Measurements from ENCODE around the gene JAKMIP1.

The JAKMIP1 gene

GRCh38 chr4:6200011-6200921 is at the start of gene JAKMIP1:
TSS of gene JAKMIP1 (minus strand) at chr4:6200549. CDS start at chr4:6112850, 87,699 bp downstream.
- peak in 54 of 56 donors; percentile 32 to 93 (median 80) for DNase-seq

DNA sequence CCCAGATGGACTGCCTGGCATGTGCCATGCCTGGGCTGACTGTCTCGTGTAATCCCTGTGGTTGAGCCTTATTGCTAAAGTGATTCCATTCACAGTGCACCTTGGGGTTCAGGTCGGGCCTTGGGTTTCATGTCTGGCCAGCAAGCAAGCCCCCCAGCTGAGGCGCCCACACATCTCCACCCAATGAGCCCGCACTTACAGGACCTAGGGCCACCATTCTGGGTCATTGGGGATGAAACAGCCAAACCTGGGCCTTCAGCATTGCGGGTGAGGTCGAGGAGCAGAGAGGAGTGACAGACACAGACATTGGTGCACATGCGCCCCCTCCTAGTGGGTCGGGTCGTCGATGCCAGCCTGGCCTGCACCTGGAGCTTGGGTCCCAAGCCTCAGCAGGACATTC is 48.0 kb upstream of the JAKMIP1 start:
- DNase-seq = no peak

GRCh38 chr4:6246170-6246634 is 45.9 kb upstream of the JAKMIP1 start:
- no peak for DNase-seq

GRCh38 chr4:6245246-6246169 is 45.2 kb upstream of the JAKMIP1 start:
- DNase-seq = peak in 46 of 56 donors; percentile 8 to 87 (median 50)

DNA sequence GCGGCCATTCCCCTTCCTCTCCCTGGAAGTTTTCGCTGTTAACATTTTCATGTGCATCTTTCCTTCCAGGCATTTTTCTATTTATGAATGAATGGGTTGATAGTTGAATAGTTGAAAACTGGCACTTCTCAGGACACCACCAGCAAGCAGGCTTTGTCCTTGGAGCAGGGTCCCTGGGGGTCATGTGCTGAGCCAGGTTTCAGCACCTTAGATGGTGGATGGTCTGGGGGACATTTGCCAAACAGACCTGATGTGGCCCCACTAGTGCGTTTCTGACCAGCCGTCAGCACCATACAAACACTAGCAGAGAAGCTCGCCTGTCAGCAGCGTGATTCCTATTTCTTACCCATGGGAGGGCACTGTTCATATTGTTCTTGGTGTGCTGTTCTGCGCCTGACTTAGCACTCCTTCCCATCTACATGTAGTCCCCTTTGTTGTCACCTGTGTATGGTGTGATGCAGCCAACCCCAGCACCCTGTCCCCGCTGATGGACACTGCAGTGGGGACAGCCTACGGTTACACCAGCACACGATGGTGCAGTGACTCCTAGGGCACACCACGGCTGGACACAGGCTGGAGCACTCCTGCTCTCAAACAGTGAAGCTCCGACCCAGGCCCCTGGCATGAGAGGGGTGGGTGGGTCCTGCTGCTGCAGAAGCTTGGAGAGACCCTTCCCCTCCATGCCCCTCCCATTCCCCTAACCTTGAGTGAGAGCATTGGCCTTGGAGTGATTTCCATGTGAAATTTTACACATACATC is 42.1 kb upstream of the JAKMIP1 start:
- no peak for DNase-seq

- DNase-seq = no peak
These were observed 40.9 kb upstream of the JAKMIP1 start for GRCh38 chr4:6241062-6241845.

GRCh38 chr4:6239968-6240367 is 39.6 kb upstream of the JAKMIP1 start:
- DNase-seq = no peak

GRCh38 chr4:6239486-6239885 is 39.1 kb upstream of the JAKMIP1 start:
- no peak for DNase-seq

- DNase-seq = no peak
These were observed 36.6 kb upstream of the JAKMIP1 start for GRCh38 chr4:6236816-6237390.

- DNase-seq = no peak
These were observed 35.7 kb upstream of the JAKMIP1 start for GRCh38 chr4:6235901-6236640.

DNA sequence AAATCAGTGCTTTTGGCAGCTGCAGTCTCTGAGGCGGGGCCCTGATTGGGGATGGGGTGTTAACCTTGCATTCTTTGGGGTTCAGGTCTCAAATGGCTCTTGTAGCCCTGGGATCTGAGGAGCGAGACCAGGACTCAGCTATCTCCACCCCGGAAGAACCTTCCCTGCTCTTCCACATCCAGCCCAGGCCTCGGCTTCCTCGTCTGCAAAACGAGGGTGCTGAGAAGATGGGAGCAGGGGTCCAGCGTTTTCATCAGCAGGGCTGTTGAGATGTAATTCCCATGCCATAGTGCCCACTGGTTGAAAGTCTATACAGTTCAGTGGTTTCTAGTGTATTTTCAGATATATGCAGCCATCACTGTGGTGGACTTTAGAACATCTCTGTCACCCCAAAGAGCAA is 34.7 kb upstream of the JAKMIP1 start:
- no peak for DNase-seq

DNA sequence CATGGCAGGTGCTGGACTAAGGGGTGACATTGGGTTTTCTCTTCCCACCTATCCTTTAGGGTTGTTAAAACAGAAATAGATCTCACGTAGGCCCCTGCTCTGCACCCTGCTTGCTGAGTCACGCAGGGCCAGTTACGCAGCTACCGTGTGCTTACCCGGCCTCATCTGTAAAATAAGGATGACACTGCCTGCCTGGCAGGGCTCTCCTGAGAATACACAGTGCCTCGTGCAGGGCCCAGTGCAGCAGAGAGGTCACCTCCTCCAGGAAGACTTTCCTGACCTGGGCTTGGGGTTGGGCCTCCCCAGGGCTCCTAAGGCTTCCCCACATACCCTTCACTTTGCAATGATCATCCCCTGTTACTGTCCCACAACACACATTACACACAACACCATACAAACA is 33.6 kb upstream of the JAKMIP1 start:
- DNase-seq = no peak

DNA sequence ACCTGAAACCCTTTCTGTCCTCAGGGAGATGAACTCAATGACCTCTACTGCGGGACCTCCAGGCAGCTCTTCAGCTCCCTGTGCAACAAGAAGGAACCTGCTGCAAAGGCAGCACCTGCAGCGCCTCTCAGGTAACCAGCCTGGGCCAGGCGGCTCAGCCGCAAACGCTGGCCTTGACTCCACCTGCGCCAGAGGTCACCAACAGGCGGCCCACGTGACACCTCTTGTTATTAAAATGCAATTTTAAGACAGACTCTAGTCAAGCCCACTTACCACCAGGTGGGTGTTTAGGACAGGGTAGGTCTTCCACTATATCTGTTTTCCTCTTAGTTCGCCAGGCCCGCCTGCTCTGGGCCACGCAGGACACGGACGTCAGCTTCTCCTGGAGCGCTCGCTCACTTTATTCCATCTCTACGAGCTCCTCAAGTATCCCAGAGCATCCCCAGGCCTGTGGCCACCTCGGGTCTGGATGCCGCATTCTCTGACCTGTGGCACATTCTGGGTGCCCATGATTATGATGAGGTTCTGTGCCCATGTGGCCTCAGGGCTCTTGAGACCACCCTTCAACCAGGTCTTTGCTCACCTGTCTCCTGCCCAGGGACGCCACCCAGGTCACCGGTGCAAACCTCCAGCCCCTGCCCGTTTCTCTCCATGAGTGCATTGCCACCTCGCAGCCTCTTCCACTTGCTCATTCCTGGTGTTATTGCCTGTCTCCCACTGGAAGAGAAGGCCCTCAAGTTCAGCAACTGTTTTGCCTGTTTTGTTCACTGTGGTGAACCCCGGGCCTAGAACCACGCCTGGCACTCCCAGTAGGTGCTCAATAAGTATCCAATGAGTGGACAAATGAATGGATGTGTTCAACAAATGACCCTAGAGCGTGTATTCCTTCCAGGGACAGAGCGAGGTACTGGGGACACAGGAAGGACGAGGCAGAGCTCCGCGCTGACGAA is 32.8 kb upstream of the JAKMIP1 start:
- no peak for DNase-seq

DNA sequence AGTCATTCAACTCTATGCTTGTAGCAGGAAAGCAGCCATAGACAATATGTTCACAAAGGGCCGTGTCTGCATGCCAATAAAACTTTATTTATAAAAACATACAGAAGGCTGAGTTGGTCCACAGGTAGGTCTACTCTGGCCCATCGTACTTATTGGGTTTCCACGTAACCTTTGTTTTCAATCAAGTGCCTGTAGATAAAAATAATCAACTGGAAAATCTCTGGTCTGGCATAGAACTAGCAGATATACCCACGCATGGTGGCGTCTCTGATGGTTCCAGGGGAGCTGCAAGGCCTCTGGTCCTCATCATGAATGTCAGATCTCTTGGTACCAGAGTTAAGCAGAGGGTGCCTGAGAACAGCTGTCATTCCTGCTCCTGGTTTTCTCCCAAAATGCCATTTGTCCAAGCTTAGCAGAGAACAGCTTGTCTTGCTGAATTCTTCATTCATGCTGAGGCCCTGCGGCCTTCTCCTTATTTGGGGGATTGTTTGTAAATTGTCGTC is 31.4 kb upstream of the JAKMIP1 start:
- DNase-seq = no peak

DNA sequence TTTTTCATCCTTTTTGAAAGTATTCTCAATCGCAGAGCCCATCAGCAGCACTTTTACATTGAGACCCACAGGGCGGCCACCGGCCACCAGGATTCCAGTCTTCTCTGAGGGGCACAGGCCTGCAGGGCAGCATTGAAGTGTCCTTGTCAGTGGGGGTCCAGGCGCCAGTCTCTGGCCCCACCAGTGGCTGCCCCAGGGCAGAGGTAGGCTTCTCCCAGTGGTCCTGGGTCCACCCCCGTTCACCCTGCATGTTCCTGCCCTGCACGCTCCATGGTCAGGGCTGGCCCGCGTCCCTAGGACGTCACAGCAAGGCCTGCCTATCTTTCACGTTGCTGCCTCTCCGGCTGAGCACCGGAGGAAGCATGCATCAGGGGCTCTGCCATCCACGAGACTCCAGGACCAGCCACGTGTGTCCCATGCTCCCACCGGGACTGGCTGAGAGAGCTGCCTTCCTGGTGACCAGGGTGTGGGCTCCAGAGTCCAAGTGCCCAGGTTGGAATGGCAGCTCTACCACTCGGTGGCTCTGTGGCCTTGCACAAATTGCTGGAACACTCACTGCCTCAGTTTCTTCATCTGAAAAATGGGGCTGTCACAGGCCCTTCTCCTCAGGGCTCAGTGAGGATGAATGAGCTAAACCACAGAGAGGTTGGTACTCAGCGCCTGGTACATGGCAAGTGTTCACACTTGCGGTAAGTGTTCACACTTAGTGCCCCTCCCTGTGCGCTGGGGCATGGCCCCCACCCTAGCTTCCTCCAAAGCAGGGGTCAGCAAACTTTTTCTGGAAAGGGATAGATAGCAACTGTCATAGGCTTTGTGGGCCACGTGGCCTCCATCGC is 30.7 kb upstream of the JAKMIP1 start:
- no peak for DNase-seq

DNA sequence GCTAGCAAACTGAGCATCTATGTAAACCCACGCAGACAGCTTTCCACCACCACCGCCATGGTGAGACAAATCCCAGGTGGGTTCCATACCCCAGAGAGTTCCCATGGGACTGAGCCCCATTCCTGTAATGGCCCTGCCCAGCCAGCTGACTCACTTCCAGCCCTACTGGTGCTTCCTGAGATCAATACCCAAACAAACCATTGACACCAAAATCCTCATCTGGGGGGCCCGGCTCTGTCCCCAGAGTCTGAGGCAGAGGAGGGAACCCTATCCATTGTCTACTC is 30.1 kb upstream of the JAKMIP1 start:
- no peak for DNase-seq

Measured in nucleus accumbens (tissue), 56 donors.